HepG2 (cell line): ENCODE results near the gene ITGB2. TPM values are rescaled to one million over a fixed set of nuclear protein-coding genes. Genes with fewer than 3 reads are reported as not detected.

Experiments used
- BCL6 ChIP-seq: IDR thresholded peaks from 2 replicates; pipeline ENCODE4 v1.6.1; 2016; ENCODE audit warnings: missing genetic modification reagents, missing compliant biosample characterization
- CC2D1A ChIP-seq: sonication (generic); formaldehyde crosslinking; IDR thresholded peaks from 2 replicates; pipeline ENCODE4 v1.8.1; 2023; ENCODE audit warnings: mild to moderate bottlenecking, missing genetic modification reagents
- CHD4 ChIP-seq: fragments of 200-600 bp; sonication (generic); IDR thresholded peaks from 2 replicates; pipeline ENCODE4 v1.7.0; 2017; ENCODE audit warnings: mild to moderate bottlenecking, low read length, borderline replicate concordance
- DMAP1 ChIP-seq: IDR thresholded peaks from 2 replicates; pipeline ENCODE4 v1.6.1; 2016
- EED ChIP-seq: sonication (generic); formaldehyde crosslinking; IDR thresholded peaks from 2 replicates; pipeline ENCODE4 v1.5.0; 2020; ENCODE audit warnings: mild to moderate bottlenecking, missing genetic modification reagents
- HOXD1 ChIP-seq: sonication (generic); formaldehyde crosslinking; IDR thresholded peaks from 2 replicates; pipeline ENCODE4 v1.5.0; 2020; ENCODE audit warnings: missing genetic modification reagents
- IKZF4 ChIP-seq: sonication (generic); formaldehyde crosslinking; IDR thresholded peaks from 2 replicates; pipeline ENCODE4 v1.5.1; 2020; ENCODE audit warnings: borderline replicate concordance, mild to moderate bottlenecking, low read depth, missing genetic modification reagents; ENCODE audit errors: not compliant biosample characterization
- MAZ ChIP-seq, 2 experiments: sonication (generic) in 1 of 2; formaldehyde crosslinking in 1 of 2; IDR thresholded peaks; 2 replicates each; pipeline versions ENCODE4 v1.5.0 to v1.6.1; 2012 to 2020; ENCODE audit warnings: low read depth in 2 of 2, mild to moderate bottlenecking in 2 of 2, borderline replicate concordance in 1 of 2, improper control_type of control experiment in 1 of 2, low read length in 1 of 2, missing genetic modification reagents in 1 of 2, moderate library complexity in 1 of 2
- NFKBIZ ChIP-seq: IDR thresholded peaks from 2 replicates; pipeline ENCODE4 v1.6.1; 2018; ENCODE audit warnings: missing genetic modification reagents, missing compliant biosample characterization
- ONECUT2 ChIP-seq: sonication (generic); formaldehyde crosslinking; IDR thresholded peaks from 2 replicates; pipeline ENCODE4 v1.4.0; 2020; ENCODE audit warnings: missing genetic modification reagents
- RARA ChIP-seq: IDR thresholded peaks from 2 replicates; pipeline ENCODE4 v1.6.1; 2016; ENCODE audit warnings: missing genetic modification reagents, missing compliant biosample characterization
- RCOR2 ChIP-seq: IDR thresholded peaks from 2 replicates; pipeline ENCODE4 v1.6.1; 2016; ENCODE audit warnings: missing biosample characterization, missing genetic modification reagents
- THAP11 ChIP-seq: IDR thresholded peaks from 2 replicates; pipeline ENCODE4 v1.6.1; 2016; ENCODE audit warnings: missing biosample characterization, missing genetic modification reagents
- ZNF180 ChIP-seq: sonication (generic); formaldehyde crosslinking; IDR thresholded peaks from 2 replicates; pipeline ENCODE4 v1.4.0; 2020; ENCODE audit warnings: low read depth, missing genetic modification reagents, borderline replicate concordance
- ZNF33A ChIP-seq: sonication (generic); formaldehyde crosslinking; IDR thresholded peaks from 2 replicates; pipeline ENCODE4 v1.5.1; 2020; ENCODE audit warnings: missing genetic modification reagents, mild to moderate bottlenecking, moderate library complexity, borderline replicate concordance
- ZNF44 ChIP-seq: sonication (generic); formaldehyde crosslinking; IDR thresholded peaks from 2 replicates; pipeline ENCODE4 v1.5.1; 2020; ENCODE audit warnings: mild to moderate bottlenecking, missing genetic modification reagents
- ZNF782 ChIP-seq: sonication (generic); formaldehyde crosslinking; IDR thresholded peaks from 2 replicates; pipeline ENCODE4 v1.4.0; 2020; ENCODE audit warnings: missing genetic modification reagents, mild to moderate bottlenecking, borderline replicate concordance
- ZNF83 ChIP-seq: sonication (generic); formaldehyde crosslinking; IDR thresholded peaks from 2 replicates; pipeline ENCODE4 v1.4.0; 2020; ENCODE audit warnings: missing genetic modification reagents, mild to moderate bottlenecking, borderline replicate concordance
- ZSCAN21 ChIP-seq: sonication (generic); formaldehyde crosslinking; IDR thresholded peaks from 2 replicates; pipeline ENCODE4 v1.8.0; 2022; ENCODE audit warnings: mild to moderate bottlenecking, missing genetic modification reagents, moderate library complexity, borderline replicate concordance
- polyA plus RNA-seq, 8 experiments: library from polyadenylated mRNA; depleted of rRNA in 3 of 8; stranded (reverse) in 7 of 8; unstranded in 1 of 8; fragments of >200 nt; fragmentation: Illumina TruSeq in 4 of 8; extraction: Trizol in 4 of 8; gene quantifications; 2 replicates each; pipeline versions ENCODE4 v1.2.1 to v1.2.3, GENCODE V29; 2011 to 2016; ENCODE audit warnings: low read depth in 4 of 8, missing spikeins in 1 of 8, mixed read lengths in 1 of 8; ENCODE audit not compliant: insufficient read depth in 1 of 8
- total RNA-seq, 5 experiments: library from RNA; depleted of rRNA; stranded (reverse); fragments of >200 nt; fragmentation: Illumina TruSeq; extraction: Trizol; gene quantifications; 2 replicates each; pipeline ENCODE4 v1.2.3, GENCODE V29; 2016; ENCODE audit warnings: low read depth in 1 of 5
- TF ChIP-seq, protein P1 (sequence below): sonication (generic); formaldehyde crosslinking; IDR thresholded peaks from 2 replicates; pipeline ENCODE4 v1.5.0; 2020; ENCODE audit warnings: missing genetic modification reagents, mild to moderate bottlenecking, borderline replicate concordance
- TF ChIP-seq, protein P2 (sequence below): sonication (generic); formaldehyde crosslinking; IDR thresholded peaks from 2 replicates; pipeline ENCODE4 v1.5.0; 2020; ENCODE audit warnings: mild to moderate bottlenecking, missing genetic modification reagents, moderate library complexity
- TF ChIP-seq, protein P3 (sequence below), 2 experiments: sonication (generic) in 1 of 2; formaldehyde crosslinking in 1 of 2; IDR thresholded peaks; 2 replicates each; pipeline versions ENCODE4 v1.4.0 to v1.6.1; 2018 to 2020; ENCODE audit warnings: missing genetic modification reagents in 2 of 2, borderline replicate concordance in 1 of 2, low read depth in 1 of 2, mild to moderate bottlenecking in 1 of 2, missing biosample characterization in 1 of 2
- TF ChIP-seq, protein P4 (sequence below): sonication (generic); formaldehyde crosslinking; IDR thresholded peaks from 2 replicates; pipeline ENCODE4 v1.8.1; 2023; ENCODE audit warnings: missing genetic modification reagents, mild to moderate bottlenecking, borderline replicate concordance

Gene ITGB2
- total and polyA plus RNA-seq, 2 of the 13 experiments (the other 11 are each of a cell fraction or from before 2014, with no cell fraction given) = 4.2 to 18.0 TPM

DNA sequence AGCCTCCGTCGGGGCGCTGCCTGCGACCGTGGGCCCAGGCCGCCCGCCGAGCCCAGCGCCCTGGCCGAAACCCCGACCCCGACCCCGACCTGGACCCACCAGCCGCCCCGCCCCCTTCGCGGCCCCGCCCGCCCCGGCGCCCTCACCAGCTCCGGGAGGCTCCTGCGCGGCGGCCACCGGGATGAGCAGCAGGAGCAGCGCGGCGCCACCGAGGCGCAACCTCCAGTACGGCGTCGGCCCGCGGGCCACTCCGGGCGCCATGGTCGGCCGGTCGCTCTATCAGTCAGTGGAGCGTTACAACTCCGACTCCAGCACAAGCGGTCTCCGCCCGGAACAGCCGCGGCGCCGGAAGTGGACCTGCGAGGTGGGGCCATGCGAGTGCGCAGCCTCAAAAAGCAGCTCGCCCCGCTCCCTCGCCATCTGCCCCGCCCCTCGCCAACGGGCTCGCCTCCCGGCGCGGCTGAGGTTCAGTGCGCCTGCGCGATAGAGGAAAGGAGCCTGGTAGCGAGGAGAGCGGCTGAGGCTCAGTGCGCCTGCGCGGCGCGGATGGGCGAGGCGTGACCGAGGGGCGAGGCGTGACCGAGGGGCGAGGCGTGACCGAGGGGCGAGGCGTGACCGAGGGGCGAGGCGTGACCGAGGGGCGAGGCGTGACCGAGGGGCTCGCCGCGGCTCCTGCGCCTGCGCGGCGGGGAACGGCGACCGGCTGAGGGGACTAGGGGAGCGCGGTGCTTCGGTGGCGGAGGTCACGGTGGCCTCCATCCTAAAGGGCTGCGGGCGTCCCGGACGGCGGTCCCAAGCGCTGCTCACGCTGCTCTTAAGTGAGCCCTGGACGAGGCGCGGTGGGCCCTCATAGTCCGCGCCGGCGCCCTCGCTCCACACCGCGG lies 47.1 kb downstream of the ITGB2 start, which contains the start of gene PTTG1IP (continued):
- 0 out of 2 replicates have a peak, but pooled peaks have one; percentile 10 for TF ChIP-seq RARA (CRISPR knock-in tag)
- TF ChIP-seq RCOR2 (CRISPR knock-in tag) = no peak; the same call in 1 of the 2 replicates
- TF ChIP-seq HOXD1 = 0 out of 2 replicates have a peak, but pooled peaks have one; percentile 29
- TF ChIP-seq ZNF44 = no peak
- TF ChIP-seq ZNF83 = no peak; the same call in 1 of the 2 replicates
- no peak for TF ChIP-seq ZNF33A (CRISPR knock-in tag)
- peak; percentile 86 for TF ChIP-seq ZSCAN21
- TF ChIP-seq ONECUT2 (CRISPR knock-in tag) = no peak
- TF ChIP-seq IKZF4 (CRISPR knock-in tag) = peak; percentile 64
- peak; percentile 79 for TF ChIP-seq THAP11
- no peak for TF ChIP-seq ZNF782
- TF ChIP-seq EED (CRISPR knock-in tag) = peak; percentile 66; the same call in 1 of the 2 replicates
- TF ChIP-seq CC2D1A (CRISPR knock-in tag) = no peak
- no peak for TF ChIP-seq ZNF180 (CRISPR knock-in tag)
- TF ChIP-seq DMAP1 (CRISPR knock-in tag) = 0 out of 2 replicates have a peak, but pooled peaks have one; percentile 34
- TF ChIP-seq BCL6 (CRISPR knock-in tag) = 0 out of 2 replicates have a peak, but pooled peaks have one; percentile 15
- TF ChIP-seq CHD4 = no peak
- TF ChIP-seq, protein P1, sequence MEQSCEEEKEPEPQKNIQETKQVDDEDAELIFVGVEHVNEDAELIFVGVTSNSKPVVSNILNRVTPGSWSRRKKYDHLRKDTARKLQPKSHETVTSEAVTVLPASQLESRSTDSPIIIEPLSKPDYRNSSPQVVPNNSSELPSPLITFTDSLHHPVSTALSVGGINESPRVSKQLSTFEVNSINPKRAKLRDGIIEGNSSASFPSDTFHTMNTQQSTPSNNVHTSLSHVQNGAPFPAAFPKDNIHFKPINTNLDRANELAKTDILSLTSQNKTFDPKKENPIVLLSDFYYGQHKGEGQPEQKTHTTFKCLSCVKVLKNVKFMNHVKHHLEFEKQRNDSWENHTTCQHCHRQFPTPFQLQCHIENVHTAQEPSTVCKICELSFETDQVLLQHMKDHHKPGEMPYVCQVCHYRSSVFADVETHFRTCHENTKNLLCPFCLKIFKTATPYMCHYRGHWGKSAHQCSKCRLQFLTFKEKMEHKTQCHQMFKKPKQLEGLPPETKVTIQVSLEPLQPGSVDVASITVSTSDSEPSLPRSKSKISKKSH (CRISPR knock-in tag) = no peak
- TF ChIP-seq, protein P2, sequence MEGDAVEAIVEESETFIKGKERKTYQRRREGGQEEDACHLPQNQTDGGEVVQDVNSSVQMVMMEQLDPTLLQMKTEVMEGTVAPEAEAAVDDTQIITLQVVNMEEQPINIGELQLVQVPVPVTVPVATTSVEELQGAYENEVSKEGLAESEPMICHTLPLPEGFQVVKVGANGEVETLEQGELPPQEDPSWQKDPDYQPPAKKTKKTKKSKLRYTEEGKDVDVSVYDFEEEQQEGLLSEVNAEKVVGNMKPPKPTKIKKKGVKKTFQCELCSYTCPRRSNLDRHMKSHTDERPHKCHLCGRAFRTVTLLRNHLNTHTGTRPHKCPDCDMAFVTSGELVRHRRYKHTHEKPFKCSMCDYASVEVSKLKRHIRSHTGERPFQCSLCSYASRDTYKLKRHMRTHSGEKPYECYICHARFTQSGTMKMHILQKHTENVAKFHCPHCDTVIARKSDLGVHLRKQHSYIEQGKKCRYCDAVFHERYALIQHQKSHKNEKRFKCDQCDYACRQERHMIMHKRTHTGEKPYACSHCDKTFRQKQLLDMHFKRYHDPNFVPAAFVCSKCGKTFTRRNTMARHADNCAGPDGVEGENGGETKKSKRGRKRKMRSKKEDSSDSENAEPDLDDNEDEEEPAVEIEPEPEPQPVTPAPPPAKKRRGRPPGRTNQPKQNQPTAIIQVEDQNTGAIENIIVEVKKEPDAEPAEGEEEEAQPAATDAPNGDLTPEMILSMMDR (CRISPR knock-in tag) = 0 out of 2 replicates have a peak, but pooled peaks have one; percentile 2
- peak; percentile 93 for TF ChIP-seq MAZ (IDR thresholded peaks at IDR 0.05; ENCODE audit: borderline replicate concordance, low read depth, low read length)
- peak; percentile 96 for TF ChIP-seq MAZ (CRISPR knock-in tag; IDR thresholded peaks at IDR 0.05; ENCODE audit: low read depth)
- TF ChIP-seq, protein P3, sequence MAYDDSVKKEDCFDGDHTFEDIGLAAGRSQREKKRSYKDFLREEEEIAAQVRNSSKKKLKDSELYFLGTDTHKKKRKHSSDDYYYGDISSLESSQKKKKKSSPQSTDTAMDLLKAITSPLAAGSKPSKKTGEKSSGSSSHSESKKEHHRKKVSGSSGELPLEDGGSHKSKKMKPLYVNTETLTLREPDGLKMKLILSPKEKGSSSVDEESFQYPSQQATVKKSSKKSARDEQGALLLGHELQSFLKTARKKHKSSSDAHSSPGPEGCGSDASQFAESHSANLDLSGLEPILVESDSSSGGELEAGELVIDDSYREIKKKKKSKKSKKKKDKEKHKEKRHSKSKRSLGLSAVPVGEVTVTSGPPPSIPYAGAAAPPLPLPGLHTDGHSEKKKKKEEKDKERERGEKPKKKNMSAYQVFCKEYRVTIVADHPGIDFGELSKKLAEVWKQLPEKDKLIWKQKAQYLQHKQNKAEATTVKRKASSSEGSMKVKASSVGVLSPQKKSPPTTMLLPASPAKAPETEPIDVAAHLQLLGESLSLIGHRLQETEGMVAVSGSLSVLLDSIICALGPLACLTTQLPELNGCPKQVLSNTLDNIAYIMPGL (CRISPR knock-in tag; IDR thresholded peaks at IDR 0.05; ENCODE audit: borderline replicate concordance in 1 of 2, low read depth in 1 of 2) = peak in 1 of 2 experiments; percentile 47; a peak in 1 of 4 replicates
- no peak for TF ChIP-seq NFKBIZ
- TF ChIP-seq, protein P4, sequence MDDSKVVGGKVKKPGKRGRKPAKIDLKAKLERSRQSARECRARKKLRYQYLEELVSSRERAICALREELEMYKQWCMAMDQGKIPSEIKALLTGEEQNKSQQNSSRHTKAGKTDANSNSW (CRISPR knock-in tag) = no peak
